Brain microvascular endothelial cell (primary cell): ENCODE data around the gene ULK2.

Experiments
- DNase-seq: peaks from one replicate; pipeline ENCODE4 v3.0.0-alpha.2; 2020
- H3K27ac ChIP-seq: fragments of 250-450 bp; sonication (Bioruptor Pico); 2 replicates; pipeline ENCODE4 v1.5.1; 2020; ENCODE audit warnings: mild to moderate bottlenecking, moderate library complexity
- H3K27me3 ChIP-seq: fragments of 250-450 bp; sonication (Bioruptor Pico); replicated peaks from 2 replicates; pipeline ENCODE4 v1.5.1; 2020; ENCODE audit warnings: mild to moderate bottlenecking
- H3K36me3 ChIP-seq: fragments of 250-450 bp; sonication (Bioruptor Pico); replicated peaks from 2 replicates; pipeline ENCODE4 v1.5.1; 2020; ENCODE audit warnings: mild to moderate bottlenecking
- H3K4me3 ChIP-seq: 2 replicates; pipeline ENCODE4 v1.5.1; 2011; ENCODE audit warnings: low read depth, mild to moderate bottlenecking, control low read depth, low read length, moderate library complexity
- in situ Hi-C: cut with HindIII; loops from 2 replicates; pipeline ENCODE4 v1.10.0; 2017; ENCODE audit warnings: low sequenced_read_pairs, low pct_ligation_motif_present
- TF ChIP-seq, protein P1 (sequence below): IDR thresholded peaks from 2 replicates; pipeline ENCODE4 v1.5.1; 2011; ENCODE audit warnings: low read depth, mild to moderate bottlenecking, moderate library complexity, low read length, control low read depth, inconsistent platforms; ENCODE audit errors: missing control alignments

Gene ULK2

DNA sequence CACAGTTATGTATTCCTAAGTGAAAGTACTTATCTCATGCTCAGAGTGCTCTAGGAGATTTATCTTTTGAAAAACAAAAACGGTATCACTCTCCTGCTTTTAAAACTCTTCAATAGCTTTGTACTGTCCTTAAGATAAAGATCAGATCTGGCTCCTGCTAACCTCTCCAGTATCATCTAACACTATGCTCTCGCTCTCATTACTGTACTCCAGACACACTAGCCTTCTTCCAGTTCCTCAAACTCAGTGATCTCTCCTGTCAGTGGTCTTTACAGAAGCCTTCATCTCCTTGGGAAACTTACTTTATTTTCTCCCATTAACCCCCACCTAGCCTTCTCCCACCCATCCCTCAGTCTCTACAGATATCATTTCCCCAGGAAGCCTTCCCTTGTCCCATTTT is 10.1 kb downstream of the ULK2 start:
- no peak for DNase-seq
- in situ Hi-C loops = no loop called here
- no peaks in the 10 kb centered on the region for H3K27me3 ChIP-seq
- no peaks in the 10 kb centered on the region for H3K36me3 ChIP-seq
- no peak overlapping the region for H3K27ac ChIP-seq
- TF ChIP-seq, protein P1, sequence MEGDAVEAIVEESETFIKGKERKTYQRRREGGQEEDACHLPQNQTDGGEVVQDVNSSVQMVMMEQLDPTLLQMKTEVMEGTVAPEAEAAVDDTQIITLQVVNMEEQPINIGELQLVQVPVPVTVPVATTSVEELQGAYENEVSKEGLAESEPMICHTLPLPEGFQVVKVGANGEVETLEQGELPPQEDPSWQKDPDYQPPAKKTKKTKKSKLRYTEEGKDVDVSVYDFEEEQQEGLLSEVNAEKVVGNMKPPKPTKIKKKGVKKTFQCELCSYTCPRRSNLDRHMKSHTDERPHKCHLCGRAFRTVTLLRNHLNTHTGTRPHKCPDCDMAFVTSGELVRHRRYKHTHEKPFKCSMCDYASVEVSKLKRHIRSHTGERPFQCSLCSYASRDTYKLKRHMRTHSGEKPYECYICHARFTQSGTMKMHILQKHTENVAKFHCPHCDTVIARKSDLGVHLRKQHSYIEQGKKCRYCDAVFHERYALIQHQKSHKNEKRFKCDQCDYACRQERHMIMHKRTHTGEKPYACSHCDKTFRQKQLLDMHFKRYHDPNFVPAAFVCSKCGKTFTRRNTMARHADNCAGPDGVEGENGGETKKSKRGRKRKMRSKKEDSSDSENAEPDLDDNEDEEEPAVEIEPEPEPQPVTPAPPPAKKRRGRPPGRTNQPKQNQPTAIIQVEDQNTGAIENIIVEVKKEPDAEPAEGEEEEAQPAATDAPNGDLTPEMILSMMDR = no peak
- H3K4me3 ChIP-seq = no peak overlapping the region

DNA sequence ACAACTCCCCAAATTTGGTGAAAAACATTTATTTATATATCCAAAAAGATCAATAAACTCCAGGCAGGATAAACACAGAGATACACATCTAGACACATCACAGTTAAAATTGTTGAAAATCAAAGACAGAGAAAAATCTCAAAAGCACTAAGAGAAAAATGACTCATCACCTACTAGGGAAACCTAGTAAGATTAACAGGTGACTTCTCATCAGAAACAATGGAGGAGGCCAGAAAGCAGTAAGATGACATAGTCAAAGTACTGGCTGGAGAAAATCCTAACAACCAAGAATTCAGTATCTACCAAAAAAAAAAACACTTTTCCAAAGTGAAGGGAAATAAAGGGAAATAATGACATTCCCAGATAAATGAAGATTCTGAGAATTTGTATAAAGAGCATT is 33.8 kb downstream of the ULK2 start:
- in situ Hi-C loops = no loop called here
- TF ChIP-seq, protein P1 = no peak
- DNase-seq = no peak

DNA sequence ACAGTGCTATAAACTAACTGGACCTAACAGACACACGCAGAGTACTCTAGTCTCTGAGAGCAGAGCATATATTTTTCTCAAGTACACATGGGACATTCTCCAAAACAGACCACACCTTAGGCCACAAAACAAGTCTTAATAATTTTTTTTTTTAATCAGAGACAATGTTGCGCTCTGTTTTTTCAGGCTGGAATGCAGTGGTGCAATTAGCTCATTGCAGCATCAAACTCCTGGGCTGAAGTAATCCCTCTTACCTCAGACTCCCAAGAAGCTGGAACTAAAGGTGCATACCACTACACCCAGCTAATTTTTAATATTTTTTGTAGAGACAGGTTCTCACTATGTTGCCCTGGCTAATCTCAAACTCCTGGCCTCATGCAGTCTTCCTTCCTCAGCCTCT is 37.7 kb downstream of the ULK2 start:
- H3K27ac ChIP-seq = no peak overlapping the region
- no peaks in the 10 kb centered on the region for H3K36me3 ChIP-seq
- TF ChIP-seq, protein P1 = no peak
- in situ Hi-C loops = no loop called here
- H3K4me3 ChIP-seq = no peak overlapping the region
- H3K27me3 ChIP-seq = no peaks in the 10 kb centered on the region
- DNase-seq = no peak

More for the DNA sequence above, 33.8 kb downstream of the ULK2 start:
- Histone ChIP-seq H3K27ac (no peak overlapping the region), H3K27me3 (no peaks in the 10 kb centered on the region), H3K36me3 (no peaks in the 10 kb centered on the region), H3K4me3 (no peak overlapping the region)

DNA sequence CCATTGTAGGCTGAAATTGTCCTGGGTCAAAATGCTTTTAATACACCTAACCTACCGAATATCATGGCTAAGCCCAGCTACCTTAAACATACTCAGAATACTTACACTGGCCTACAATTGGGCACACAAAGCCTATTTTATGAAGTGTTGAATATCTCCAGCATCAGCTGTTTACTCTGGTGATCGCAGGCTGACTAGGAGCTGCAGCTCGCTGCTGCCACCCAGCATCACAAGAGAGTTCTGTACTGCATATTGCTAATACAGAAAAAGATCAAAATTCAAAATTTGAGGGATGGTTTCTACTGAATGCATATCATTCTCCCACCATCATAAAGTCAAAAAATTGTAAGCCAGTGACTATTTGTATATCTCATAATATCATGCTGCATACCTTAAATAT is 55.3 kb downstream of the ULK2 start:
- in situ Hi-C loops = no loop called here
- Histone ChIP-seq H3K36me3 (peaks cover 3% of the 10 kb centered on the region), H3K4me3 (no peak overlapping the region), H3K27me3 (no peaks in the 10 kb centered on the region), H3K27ac (no peak overlapping the region)
- TF ChIP-seq, protein P1 = peak; percentile 69
- no peak for DNase-seq

DNA sequence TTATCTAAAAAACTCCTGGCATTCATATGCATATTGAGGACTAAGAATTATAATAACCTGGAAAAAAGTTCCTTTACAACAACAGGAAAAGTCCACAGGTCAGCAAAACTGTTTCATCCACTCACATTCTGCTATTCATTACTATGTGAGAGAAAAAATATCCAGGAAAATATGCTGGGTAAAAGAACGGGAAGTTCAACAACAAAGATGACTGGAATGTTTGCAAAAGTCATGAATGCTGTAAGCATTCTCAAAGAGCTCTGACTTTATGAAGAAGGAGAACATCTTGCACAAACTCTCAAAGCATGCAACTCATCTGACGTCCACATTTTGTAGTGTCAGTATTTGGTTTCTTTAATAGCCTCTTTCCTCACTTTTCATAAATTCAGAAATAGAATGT is 62.7 kb downstream of the ULK2 start:
- Histone ChIP-seq H3K27ac (no peak overlapping the region), H3K36me3 (peaks cover 3% of the 10 kb centered on the region), H3K27me3 (no peaks in the 10 kb centered on the region), H3K4me3 (no peak overlapping the region)
- in situ Hi-C loops = no loop called here
- TF ChIP-seq, protein P1 = no peak
- DNase-seq = no peak

DNA sequence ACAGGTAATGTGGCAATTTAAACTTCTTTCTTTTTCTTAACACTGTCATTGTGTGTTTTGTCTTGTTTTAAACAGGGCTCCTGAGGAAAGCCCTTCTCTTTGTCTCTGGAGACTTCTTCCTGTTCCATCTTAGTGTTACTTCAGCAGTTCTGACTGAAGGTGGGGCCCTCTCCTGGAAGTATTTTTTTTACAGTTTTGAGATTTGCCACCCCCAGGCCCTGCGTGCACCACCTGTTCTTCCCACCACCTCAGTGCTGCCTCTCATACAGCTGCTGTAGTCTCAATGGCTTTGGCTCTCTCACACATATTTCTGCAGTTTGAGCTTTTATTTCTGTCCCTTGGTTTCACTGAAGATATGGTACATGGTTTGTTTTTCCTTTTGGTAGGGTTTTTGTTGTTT is 67.2 kb downstream of the ULK2 start:
- peaks cover 12% of the 10 kb centered on the region for H3K36me3 ChIP-seq
- H3K27me3 ChIP-seq = no peaks in the 10 kb centered on the region
- TF ChIP-seq, protein P1 = no peak
- in situ Hi-C loops = no loop called here
- H3K4me3 ChIP-seq = no peak overlapping the region
- DNase-seq = no peak
- H3K27ac ChIP-seq = no peak overlapping the region
